ENCODE data around the gene TRMT61A. TPM values are rescaled to one million over a fixed set of nuclear protein-coding genes. Genes with fewer than 3 reads are reported as not detected.

The TRMT61A gene
- total and polyA plus RNA-seq, 2 donors from 2014 or later, result 11.9 to 16.0 TPM

DNA sequence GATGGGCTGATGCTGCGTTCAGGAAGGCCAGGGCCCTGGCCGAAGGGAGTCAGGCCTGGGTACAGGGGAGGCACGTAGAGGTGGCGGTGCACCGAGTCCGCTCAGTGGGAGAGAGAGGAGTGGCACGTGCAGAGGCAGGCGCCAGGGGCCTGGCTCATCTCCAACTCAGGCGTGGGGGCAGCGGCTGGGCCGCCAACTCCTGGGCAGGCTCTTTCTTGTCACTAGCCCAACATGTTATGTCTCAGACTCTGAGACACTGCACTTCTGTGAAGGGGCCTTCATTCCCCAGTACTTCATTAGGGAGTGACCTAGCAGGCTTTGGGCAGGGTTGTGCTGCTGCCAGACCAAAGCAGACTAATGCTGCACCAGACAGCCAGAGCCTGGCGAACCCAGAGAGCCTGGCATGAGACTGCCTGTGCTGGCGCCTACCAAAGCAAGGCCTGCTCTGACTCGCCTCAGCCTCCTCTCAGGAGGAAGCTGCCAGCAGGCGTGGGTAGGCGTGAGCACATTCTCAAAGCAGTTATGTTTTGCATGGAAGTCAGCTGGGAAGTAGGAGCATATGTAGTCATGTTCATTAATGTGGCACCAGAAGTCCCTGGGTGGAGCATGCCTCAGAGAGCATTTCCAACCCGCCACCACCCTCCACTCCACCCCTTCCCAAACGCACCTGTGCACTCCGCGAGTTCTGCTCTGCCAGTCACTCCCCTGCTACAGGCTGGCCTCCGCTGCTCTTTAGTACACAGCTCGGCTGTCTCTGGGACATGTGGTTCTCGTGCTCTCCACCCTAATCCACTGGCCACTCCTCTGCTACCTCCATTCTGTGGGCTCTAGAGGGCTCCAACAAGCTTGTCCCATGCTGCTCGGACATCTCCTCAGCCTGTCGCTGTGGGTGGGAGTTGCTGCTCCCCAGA is 16.0 kb upstream of the TRMT61A start:
- Histone ChIP-seq H3K4me1 (ENCODE audit: control insufficient read depth in 2 of 3, insufficient read depth in 2 of 3, low read depth in 1 of 3, low read length in 3 of 3) (peaks cover 2 to 16% (median 13%) of the 10 kb centered on the region in 3 donors), H3K27me3 (ENCODE audit: control insufficient read depth, insufficient read depth, low read length) (no peaks in the 10 kb centered on the region)
- FAIRE-seq, result no peak

DNA sequence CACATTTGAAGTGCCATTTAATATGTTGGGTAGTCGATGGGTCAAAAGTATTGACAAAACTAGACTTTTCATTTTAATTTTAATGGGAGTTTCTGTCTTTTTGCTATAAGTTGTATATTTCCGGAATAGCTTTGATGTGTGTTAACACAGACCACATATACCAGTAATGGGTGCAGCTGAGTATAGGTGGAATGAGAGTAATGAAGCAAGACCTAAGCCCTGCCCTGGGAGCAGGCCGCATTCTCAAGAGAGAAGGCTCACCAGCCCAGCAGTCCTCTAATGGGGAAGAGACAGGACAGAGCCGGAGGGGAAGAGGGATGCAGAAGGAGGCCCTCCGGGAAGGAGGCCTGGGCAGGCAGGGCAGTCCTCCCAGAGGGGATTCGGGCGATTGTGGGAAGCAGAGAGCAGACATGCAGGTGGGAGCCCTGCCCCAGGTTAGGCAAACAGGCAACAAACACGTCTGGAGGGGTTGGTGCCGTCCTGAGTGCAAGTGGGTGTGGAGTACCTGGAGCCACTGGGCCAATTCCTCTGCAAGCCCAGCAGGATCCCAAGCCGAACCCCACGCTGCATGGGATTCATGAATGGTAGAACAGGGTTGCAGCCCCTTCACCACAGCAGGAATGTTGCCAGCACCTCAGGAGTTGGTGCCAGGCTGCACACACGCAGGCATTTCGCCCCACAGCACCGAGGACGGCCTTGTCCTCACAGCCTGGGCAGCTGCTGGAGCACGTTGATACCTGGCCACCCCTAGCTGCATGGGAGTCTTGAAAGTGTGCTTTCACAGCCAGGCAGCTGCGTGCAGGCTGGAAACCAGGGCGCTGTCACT is 14.2 kb upstream of the TRMT61A start:
- TF ChIP-seq, protein P1, sequence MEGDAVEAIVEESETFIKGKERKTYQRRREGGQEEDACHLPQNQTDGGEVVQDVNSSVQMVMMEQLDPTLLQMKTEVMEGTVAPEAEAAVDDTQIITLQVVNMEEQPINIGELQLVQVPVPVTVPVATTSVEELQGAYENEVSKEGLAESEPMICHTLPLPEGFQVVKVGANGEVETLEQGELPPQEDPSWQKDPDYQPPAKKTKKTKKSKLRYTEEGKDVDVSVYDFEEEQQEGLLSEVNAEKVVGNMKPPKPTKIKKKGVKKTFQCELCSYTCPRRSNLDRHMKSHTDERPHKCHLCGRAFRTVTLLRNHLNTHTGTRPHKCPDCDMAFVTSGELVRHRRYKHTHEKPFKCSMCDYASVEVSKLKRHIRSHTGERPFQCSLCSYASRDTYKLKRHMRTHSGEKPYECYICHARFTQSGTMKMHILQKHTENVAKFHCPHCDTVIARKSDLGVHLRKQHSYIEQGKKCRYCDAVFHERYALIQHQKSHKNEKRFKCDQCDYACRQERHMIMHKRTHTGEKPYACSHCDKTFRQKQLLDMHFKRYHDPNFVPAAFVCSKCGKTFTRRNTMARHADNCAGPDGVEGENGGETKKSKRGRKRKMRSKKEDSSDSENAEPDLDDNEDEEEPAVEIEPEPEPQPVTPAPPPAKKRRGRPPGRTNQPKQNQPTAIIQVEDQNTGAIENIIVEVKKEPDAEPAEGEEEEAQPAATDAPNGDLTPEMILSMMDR (IDR thresholded peaks at IDR 0.05; ENCODE audit: borderline replicate concordance, extremely low read depth, insufficient read depth), result no peak
- Histone ChIP-seq H3K36me3 (ENCODE audit: control insufficient read depth in 2 of 3, insufficient read depth in 3 of 3, low read length in 3 of 3) (peaks cover 0 to 9% (median 6%) of the 10 kb centered on the region in 3 donors), H3K4me1 (ENCODE audit: control insufficient read depth in 2 of 3, insufficient read depth in 2 of 3, low read depth in 1 of 3, low read length in 3 of 3) (peaks cover 2 to 30% (median 24%) of the 10 kb centered on the region in 3 donors), H3K27me3 (ENCODE audit: control insufficient read depth, insufficient read depth, low read length) (no peaks in the 10 kb centered on the region), H3K27ac (ENCODE audit: low read depth in 2 of 2, low read length in 2 of 2) (no peak overlapping the region), H3K9me3 (ENCODE audit: control insufficient read depth in 2 of 3, insufficient read depth in 1 of 3, low read length in 3 of 3) (no peaks in the 10 kb centered on the region), H3K4me3 (ENCODE audit: low read length in 3 of 3) (no peak overlapping the region), H3K9ac (ENCODE audit: low read length in 3 of 3) (no peak overlapping the region)
- DNase-seq (peak in 2 of 5 donors; percentile 30 to 53), FAIRE-seq (no peak)
- intact Hi-C loops (cut with DNase I), result no loop called here

More for the DNA sequence above, 16.0 kb upstream of the TRMT61A start:
- H3K9ac ChIP-seq (ENCODE audit: low read length in 3 of 3), result peak overlapping the region in 1 of 3 donors; percentile 84
- intact Hi-C loops (cut with DNase I), result no loop called here
- H3K9me3 ChIP-seq (ENCODE audit: control insufficient read depth in 2 of 3, insufficient read depth in 1 of 3, low read length in 3 of 3), result no peaks in the 10 kb centered on the region
- no peak overlapping the region for H3K4me3 ChIP-seq (ENCODE audit: low read length in 3 of 3)
- TF ChIP-seq, protein P1 (IDR thresholded peaks at IDR 0.05; ENCODE audit: borderline replicate concordance, extremely low read depth, insufficient read depth), result no peak
- DNase-seq, result peak; percentile 43 to 92 (median 62)
- peaks cover 0 to 12% (median 6%) of the 10 kb centered on the region in 3 donors for H3K36me3 ChIP-seq (ENCODE audit: control insufficient read depth in 2 of 3, insufficient read depth in 3 of 3, low read length in 3 of 3)
- peak overlapping the region; percentile 81 to 89 for H3K27ac ChIP-seq (ENCODE audit: low read depth in 2 of 2, low read length in 2 of 2)

DNA sequence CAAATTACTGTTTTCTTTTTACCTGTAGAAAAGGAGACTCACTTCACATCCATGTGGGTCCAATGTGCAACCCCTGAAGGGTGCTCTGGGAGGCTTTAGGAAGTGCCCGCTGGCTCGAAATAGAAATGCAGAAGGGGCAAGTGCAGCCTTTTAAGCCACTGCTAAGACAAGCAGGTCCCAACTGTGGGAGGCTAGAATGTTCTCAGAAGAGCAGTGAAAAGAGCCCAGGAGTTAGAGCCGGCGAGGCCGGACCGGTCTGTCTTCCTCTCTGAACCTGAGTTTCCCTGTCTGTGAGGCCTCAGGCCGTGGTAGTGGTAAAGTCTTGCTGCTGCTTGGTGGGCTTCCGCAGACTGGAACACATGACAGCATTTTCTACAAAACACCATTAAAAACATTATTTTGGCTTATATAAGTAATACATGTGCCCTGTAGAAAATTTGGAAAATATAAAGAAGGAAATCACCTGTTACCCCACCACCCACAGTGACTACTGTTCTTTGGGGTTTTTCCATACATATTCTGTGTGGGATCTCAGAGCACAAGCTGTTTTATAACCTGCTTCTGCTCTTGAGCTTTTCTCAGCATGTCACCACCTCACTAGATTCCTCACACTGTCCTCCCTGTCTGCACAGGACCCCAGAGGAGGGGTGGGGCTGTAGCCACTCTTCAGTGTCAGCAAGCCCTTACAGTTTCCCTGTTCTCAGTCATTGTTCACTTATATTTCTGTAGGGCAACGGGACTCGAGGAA is 12.4 kb upstream of the TRMT61A start:
- DNase-seq, result peak in 1 of 5 donors; percentile 35
- no peak for FAIRE-seq
- H3K27ac ChIP-seq (ENCODE audit: low read depth in 2 of 2, low read length in 2 of 2), result no peak overlapping the region
- no peak overlapping the region for H3K9ac ChIP-seq (ENCODE audit: low read length in 3 of 3)
- no peaks in the 10 kb centered on the region for H3K27me3 ChIP-seq (ENCODE audit: control insufficient read depth, insufficient read depth, low read length)
- H3K9me3 ChIP-seq (ENCODE audit: control insufficient read depth in 2 of 3, insufficient read depth in 1 of 3, low read length in 3 of 3), result no peaks in the 10 kb centered on the region
- no peak overlapping the region for H3K4me3 ChIP-seq (ENCODE audit: low read length in 3 of 3)
- intact Hi-C loops (cut with DNase I), result no loop called here
- TF ChIP-seq, protein P1 (IDR thresholded peaks at IDR 0.05; ENCODE audit: borderline replicate concordance, extremely low read depth, insufficient read depth), result no peak
- peaks cover 2 to 36% (median 24%) of the 10 kb centered on the region in 3 donors for H3K4me1 ChIP-seq (ENCODE audit: control insufficient read depth in 2 of 3, insufficient read depth in 2 of 3, low read depth in 1 of 3, low read length in 3 of 3)
- H3K36me3 ChIP-seq (ENCODE audit: control insufficient read depth in 2 of 3, insufficient read depth in 3 of 3, low read length in 3 of 3), result no peaks in the 10 kb centered on the region

All from kidney (tissue), 14 donors.